GM18526 (cell line): ENCODE results near the gene ETV3.

Source experiments
- POLR2A ChIP-seq: IDR thresholded peaks from 3 replicates; pipeline ENCODE4 v1.6.1; 2011; ENCODE audit not compliant: insufficient read length; ENCODE audit errors: extremely low read depth

ETV3 gene

GRCh38 chr1:157162345-157162744, 24.1 kb upstream of the ETV3 start:
- TF ChIP-seq POLR2A: no peak

GRCh38 chr1:157161901-157162300, 23.7 kb upstream of the ETV3 start:
- TF ChIP-seq POLR2A: no peak

- TF ChIP-seq POLR2A: no peak
Measured at GRCh38 chr1:157158967-157159366, 20.8 kb upstream of the ETV3 start.

- TF ChIP-seq POLR2A: no peak
Measured at GRCh38 chr1:157157501-157158190, 19.5 kb upstream of the ETV3 start.

GRCh38 chr1:157156058-157156541, 17.9 kb upstream of the ETV3 start:
- no peak for TF ChIP-seq POLR2A

- no peak for TF ChIP-seq POLR2A
Measured at GRCh38 chr1:157155658-157156057, 17.5 kb upstream of the ETV3 start.

GRCh38 chr1:157154940-157155514, 16.8 kb upstream of the ETV3 start:
- no peak for TF ChIP-seq POLR2A

- no peak for TF ChIP-seq POLR2A
Measured at GRCh38 chr1:157154291-157154690, 16.1 kb upstream of the ETV3 start.

GRCh38 chr1:157153746-157154145, 15.6 kb upstream of the ETV3 start:
- no peak for TF ChIP-seq POLR2A

- no peak for TF ChIP-seq POLR2A
Measured at GRCh38 chr1:157152510-157152909, 14.3 kb upstream of the ETV3 start.

- no peak for TF ChIP-seq POLR2A
Measured at GRCh38 chr1:157151506-157151905, 13.3 kb upstream of the ETV3 start.

- no peak for TF ChIP-seq POLR2A
Measured at GRCh38 chr1:157151073-157151472, 12.9 kb upstream of the ETV3 start.

GRCh38 chr1:157150631-157151030, 12.4 kb upstream of the ETV3 start:
- no peak for TF ChIP-seq POLR2A

- TF ChIP-seq POLR2A: no peak
Measured at GRCh38 chr1:157147906-157148700, 9.9 kb upstream of the ETV3 start.

- TF ChIP-seq POLR2A: no peak
Measured at GRCh38 chr1:157147037-157147436, 8.8 kb upstream of the ETV3 start.

GRCh38 chr1:157146244-157146643, 8.0 kb upstream of the ETV3 start:
- TF ChIP-seq POLR2A: no peak
